ENCODE data around the gene L1TD1. TPM values are rescaled to one million over a fixed set of nuclear protein-coding genes. Genes with fewer than 3 reads are reported as not detected.
"Not testable (repeated sequence)": the region's sequence is repeated elsewhere in the genome, so short reads cannot be mapped to it uniquely, and the experiment has no call there.

L1TD1 gene
- total RNA-seq, 4 donors from 2014 or later = 0.42 TPM; not detected in 3

DNA sequence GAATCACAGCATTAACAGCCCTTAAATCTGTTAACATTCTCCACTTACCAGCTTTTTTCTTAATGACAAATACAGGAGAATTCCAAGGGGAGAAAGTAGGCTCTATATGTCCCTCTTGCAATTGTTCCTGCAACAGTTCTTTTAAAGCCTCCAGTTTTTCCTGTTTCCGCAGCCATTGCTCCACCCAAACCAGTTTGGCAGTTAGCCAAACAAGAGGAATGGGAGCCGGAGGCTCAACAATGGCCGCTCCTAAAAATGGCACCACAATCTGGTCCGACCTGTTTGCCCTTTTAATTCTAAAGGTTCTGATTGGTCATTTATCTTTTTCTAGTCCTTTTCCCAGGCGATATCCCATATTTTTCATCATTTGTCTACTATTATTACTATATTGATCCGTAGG, 14.0 kb upstream of the L1TD1 start:
- TF ChIP-seq, protein P1, sequence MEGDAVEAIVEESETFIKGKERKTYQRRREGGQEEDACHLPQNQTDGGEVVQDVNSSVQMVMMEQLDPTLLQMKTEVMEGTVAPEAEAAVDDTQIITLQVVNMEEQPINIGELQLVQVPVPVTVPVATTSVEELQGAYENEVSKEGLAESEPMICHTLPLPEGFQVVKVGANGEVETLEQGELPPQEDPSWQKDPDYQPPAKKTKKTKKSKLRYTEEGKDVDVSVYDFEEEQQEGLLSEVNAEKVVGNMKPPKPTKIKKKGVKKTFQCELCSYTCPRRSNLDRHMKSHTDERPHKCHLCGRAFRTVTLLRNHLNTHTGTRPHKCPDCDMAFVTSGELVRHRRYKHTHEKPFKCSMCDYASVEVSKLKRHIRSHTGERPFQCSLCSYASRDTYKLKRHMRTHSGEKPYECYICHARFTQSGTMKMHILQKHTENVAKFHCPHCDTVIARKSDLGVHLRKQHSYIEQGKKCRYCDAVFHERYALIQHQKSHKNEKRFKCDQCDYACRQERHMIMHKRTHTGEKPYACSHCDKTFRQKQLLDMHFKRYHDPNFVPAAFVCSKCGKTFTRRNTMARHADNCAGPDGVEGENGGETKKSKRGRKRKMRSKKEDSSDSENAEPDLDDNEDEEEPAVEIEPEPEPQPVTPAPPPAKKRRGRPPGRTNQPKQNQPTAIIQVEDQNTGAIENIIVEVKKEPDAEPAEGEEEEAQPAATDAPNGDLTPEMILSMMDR (IDR thresholded peaks at IDR 0.05) = no peak
- no peak for TF ChIP-seq POLR2A (IDR thresholded peaks at IDR 0.05; ENCODE audit: low read depth)
- no peak for TF ChIP-seq POLR2AphosphoS5 (IDR thresholded peaks at IDR 0.05)
- no peak for TF ChIP-seq EP300 (IDR thresholded peaks at IDR 0.05)
- DNase-seq (ENCODE audit: extremely low spot score) = no peak
- H3K9me3 ChIP-seq = no peaks in the 10 kb centered on the region
- H3K4me1 ChIP-seq = no peaks in the 10 kb centered on the region
- 60% methylated on average over 6 of the region's 6 CpGs for WGBS
- intact Hi-C loops (cut with DNase I) = no loop called here
- no peak overlapping the region for H3K4me3 ChIP-seq
- no peak overlapping the region for H3K27ac ChIP-seq (replicated peaks in 1 of 4)
- H3K36me3 ChIP-seq = no peaks in the 10 kb centered on the region
- H3K27me3 ChIP-seq = peaks cover 0 to 3% (median 0%) of the 10 kb centered on the region in 4 donors

DNA sequence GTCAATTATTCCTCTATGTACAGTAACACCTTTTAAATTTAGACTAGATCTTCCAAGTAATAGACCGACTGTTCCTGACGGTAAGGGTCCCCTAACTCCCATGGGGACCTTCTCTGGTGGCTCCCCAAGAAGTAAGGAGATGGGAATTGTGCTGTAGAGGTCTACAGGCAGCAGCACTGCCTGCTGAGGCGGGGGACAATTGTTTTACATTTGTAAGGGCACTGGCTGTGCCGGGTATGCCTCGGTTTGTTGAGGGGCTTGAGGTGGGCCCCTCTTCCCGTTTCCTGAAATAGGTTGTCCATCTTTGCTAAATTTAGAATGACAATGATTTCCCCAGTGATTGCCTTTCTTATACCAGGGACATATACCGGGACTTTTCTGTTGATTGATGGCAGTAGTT, 13.1 kb upstream of the L1TD1 start:
- H3K4me3 ChIP-seq = no peak overlapping the region
- H3K9me3 ChIP-seq = no peaks in the 10 kb centered on the region
- H3K27ac ChIP-seq (replicated peaks in 1 of 4) = no peak overlapping the region
- peaks cover 0 to 3% (median 0%) of the 10 kb centered on the region in 4 donors for H3K27me3 ChIP-seq
- TF ChIP-seq POLR2A (IDR thresholded peaks at IDR 0.05; ENCODE audit: low read depth) = no peak
- TF ChIP-seq, protein P1 (IDR thresholded peaks at IDR 0.05) = no peak
- WGBS = 83% methylated on average over 7 of the region's 7 CpGs
- H3K36me3 ChIP-seq = no peaks in the 10 kb centered on the region
- H3K4me1 ChIP-seq = no peaks in the 10 kb centered on the region
- intact Hi-C loops (cut with DNase I) = no loop called here
- no peak for DNase-seq (ENCODE audit: extremely low spot score)

DNA sequence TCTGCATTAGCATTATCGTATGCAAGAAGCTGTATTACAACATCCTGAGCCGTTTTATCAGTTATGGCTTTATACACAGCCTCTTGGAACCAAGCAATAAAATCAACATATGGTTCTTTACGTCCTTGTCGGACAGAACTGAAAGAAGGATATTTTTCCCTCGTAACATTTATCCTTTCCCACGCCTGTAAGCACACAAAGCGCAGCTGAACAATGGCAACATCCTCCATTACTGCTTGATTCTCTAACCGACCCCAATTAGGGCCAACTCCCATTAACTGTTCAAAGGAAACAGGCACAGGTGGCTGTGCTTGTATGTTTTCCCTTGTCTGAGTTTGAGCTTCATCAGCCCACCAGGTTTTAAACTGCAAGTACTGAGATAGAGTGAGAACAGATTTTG, 12.5 kb upstream of the L1TD1 start:
- H3K4me1 ChIP-seq; H3K4me3 ChIP-seq; H3K27me3 ChIP-seq; H3K27ac ChIP-seq (replicated peaks in 1 of 4); DNase-seq (ENCODE audit: extremely low spot score); H3K36me3 ChIP-seq; intact Hi-C loops (cut with DNase I); H3K9me3 ChIP-seq: not testable (repeated sequence)
- WGBS = 84% methylated on average over 8 of the region's 8 CpGs

DNA sequence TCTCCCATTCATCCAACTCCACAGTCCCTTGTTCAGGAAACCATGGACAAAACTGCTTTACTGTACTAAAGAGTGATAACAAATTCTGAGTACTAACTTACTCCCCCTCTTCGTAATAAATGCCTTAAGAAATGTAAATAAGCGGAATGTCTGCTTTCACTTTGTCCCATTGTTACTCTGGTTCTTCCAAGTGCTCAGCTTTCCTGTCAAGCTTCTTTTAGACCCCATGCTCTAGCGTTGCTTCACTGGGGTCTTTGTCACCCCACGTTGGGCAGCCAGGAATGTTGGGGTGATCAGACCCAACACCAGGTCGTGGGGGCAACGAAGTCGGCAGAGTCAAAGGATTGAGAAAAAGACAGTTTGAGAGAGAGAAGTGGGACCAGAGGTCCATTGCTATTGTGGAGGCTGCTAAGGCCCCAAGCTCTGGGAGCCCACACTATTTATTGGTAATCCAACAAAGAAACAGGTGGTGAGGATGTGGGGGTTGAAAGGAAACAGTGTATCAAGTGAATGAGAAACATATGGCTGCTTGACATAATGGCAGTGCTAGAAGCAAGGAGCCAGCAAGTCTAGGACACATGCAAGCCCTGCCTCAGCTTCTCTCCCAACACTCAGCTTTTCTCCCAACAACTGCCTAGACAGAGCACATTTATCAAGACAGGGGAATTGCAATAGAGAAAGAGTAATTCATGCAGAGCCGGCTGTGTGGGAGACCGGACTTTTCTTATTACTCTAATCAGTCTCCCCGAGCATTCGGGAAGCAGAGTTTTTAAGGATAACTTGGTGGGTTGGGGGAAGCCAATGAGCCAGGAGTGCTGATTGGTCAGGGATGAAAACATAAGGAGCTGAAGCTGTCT, 11.3 kb upstream of the L1TD1 start:
- DNase-seq (ENCODE audit: extremely low spot score); H3K4me1 ChIP-seq; H3K36me3 ChIP-seq; H3K9me3 ChIP-seq; intact Hi-C loops (cut with DNase I); H3K4me3 ChIP-seq; H3K27ac ChIP-seq (replicated peaks in 1 of 4); H3K27me3 ChIP-seq: not testable (repeated sequence)
- WGBS = 58% methylated on average over 11 of the region's 11 CpGs

DNA sequence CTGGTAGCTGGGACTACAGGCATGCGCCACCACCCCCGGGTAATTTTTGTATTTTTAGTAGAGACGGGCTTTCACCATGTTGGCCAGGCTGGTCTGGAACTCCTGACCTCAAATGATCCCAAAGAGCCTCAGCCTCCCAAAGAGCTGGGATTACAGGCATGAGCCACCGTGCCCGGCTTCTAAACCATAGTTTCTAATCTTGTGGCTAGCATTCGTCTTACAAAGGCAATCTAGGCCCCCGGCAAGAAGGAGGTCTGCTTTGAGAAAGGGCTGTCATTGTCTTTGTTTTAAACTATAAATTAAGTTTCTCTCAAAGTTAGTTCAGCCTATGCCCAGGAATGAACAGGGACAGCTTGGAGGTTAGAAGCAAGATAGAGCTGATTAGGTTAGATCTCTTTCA, 10.3 kb upstream of the L1TD1 start:
- intact Hi-C loops (cut with DNase I) = no loop called here
- WGBS = 91% methylated on average over 7 of the region's 7 CpGs
- H3K36me3 ChIP-seq = no peaks in the 10 kb centered on the region

DNA sequence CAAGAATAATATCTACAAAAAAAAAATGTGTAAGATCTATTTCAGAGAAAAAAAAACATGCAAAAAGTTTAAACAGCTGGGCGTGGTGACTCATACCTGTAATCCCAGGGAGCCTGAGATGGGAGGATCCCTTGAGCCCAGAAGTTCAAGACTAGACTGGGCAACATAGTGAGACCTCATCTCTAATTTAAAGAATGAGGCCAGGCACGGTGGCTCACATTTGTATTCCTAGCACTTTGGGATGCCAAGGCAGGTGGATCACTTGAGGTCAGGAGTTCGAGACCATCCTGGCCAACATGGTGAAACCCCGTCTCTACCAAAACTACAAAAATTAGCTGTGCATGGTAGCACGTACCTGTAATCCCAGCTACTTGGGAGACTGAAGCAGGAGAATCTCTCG, 9.4 kb upstream of the L1TD1 start:
- 94% methylated on average over 6 of the region's 6 CpGs for WGBS
- DNase-seq (ENCODE audit: extremely low spot score); H3K27ac ChIP-seq (replicated peaks in 1 of 4); H3K4me3 ChIP-seq; H3K36me3 ChIP-seq; H3K4me1 ChIP-seq; intact Hi-C loops (cut with DNase I); H3K27me3 ChIP-seq; H3K9me3 ChIP-seq: not testable (repeated sequence)

More for the DNA sequence above, 10.3 kb upstream of the L1TD1 start:
- H3K4me3 ChIP-seq = no peak overlapping the region
- no peak for DNase-seq (ENCODE audit: extremely low spot score)
- H3K4me1 ChIP-seq = no peaks in the 10 kb centered on the region
- H3K27ac ChIP-seq (replicated peaks in 1 of 4) = no peak overlapping the region
- TF ChIP-seq POLR2AphosphoS5 (IDR thresholded peaks at IDR 0.05) (no peak), EP300 (IDR thresholded peaks at IDR 0.05) (no peak), POLR2A (IDR thresholded peaks at IDR 0.05; ENCODE audit: low read depth) (no peak)
- TF ChIP-seq, protein P1 (IDR thresholded peaks at IDR 0.05) = no peak
- H3K27me3 ChIP-seq = peaks cover 0 to 9% (median 0%) of the 10 kb centered on the region in 4 donors
- no peaks in the 10 kb centered on the region for H3K9me3 ChIP-seq
